ENCODE data around the gene PHYHIPL.

- TF ChIP-seq CTCF (conservative IDR thresholded peaks at IDR 0.05; ENCODE audit: low read depth, low read length) (no peak), EZH2phosphoT487 (IDR thresholded peaks at IDR 0.05; ENCODE audit: borderline replicate concordance, low read length) (no peak), EZH2 (IDR thresholded peaks at IDR 0.05; ENCODE audit: low read length, unreplicated experiment) (no peak)
Measured at GRCh38 chr10:59285848-59286247, 109.4 kb downstream of the PHYHIPL start.

Measured in PC-3 (cell line).